ENCODE results near the gene CFAP54. TPM values are rescaled to one million over a fixed set of nuclear protein-coding genes. Genes with fewer than 3 reads are reported as not detected.
"Not testable (repeated sequence)": the region's sequence is repeated elsewhere in the genome, so short reads cannot be mapped to it uniquely, and the experiment has no call there.

CFAP54 gene
- total and polyA plus RNA-seq, 2 donors (not counting 3 experiments of a cell fraction or from before 2014, with no cell fraction given) = 3.6 to 26.9 TPM

DNA sequence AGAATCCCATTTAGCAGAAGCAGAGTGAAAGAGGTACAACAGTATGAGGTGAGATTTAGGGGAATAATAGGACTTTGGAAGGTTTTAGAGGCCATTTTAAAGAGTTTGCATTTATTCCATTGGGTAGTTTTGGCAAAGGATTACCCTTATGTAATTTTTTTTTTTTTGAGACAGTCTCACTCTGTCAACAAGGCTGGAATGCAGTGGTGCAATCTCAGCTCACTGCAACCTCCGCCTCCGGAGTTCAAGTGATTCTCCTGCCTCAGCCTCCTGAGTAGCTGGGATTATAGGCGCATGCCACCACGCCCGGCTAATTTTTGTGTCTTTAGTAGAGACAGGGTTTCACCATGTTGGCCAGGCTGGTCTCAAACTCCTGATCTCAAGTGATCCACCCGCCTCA lies 4.8 kb downstream of the CFAP54 start:
- FAIRE-seq; H3K27ac ChIP-seq (ENCODE audit: insufficient read depth, low read depth, low read length); H3K9ac ChIP-seq (replicated peaks; ENCODE audit: extremely low read depth, insufficient read depth, low read length); dilution Hi-C loops (cut with MboI; ENCODE audit: extremely low pct_ligation_motif_present, low sequenced_read_pairs); H2AFZ ChIP-seq (ENCODE audit: low read depth, low read length); H3K4me2 ChIP-seq (ENCODE audit: insufficient read depth, low read length); BruUV-seq (replicated peaks); intact Hi-C loops (cut with micrococcal nuclease); DNase-seq (ENCODE audit: low read depth, low spot score); H3K9me3 ChIP-seq (replicated peaks; ENCODE audit: control insufficient read depth, insufficient read depth, low read length); H3K79me2 ChIP-seq (ENCODE audit: control insufficient read depth, insufficient read depth, low read length); H3K9me1 ChIP-seq (replicated peaks; ENCODE audit: control insufficient read depth, extremely low read depth, insufficient read depth, low read length); H4K20me1 ChIP-seq (replicated peaks; ENCODE audit: control insufficient read depth, extremely low read depth, insufficient read depth, low read length); H3K4me3 ChIP-seq (replicated peaks in 1 of 3; ENCODE audit: insufficient read depth in 1 of 3, low read depth in 1 of 3, low read length in 3 of 3); H3K36me3 ChIP-seq (ENCODE audit: control insufficient read depth in 2 of 2, extremely low read depth in 1 of 2, insufficient read depth in 2 of 2, low read length in 2 of 2); POLR2A ChIA-PET; H3K27me3 ChIP-seq (ENCODE audit: control insufficient read depth in 2 of 2, insufficient read depth in 2 of 2, low read length in 2 of 2): not testable (repeated sequence)
- peaks cover 16% of the 10 kb centered on the region for H3K4me1 ChIP-seq (ENCODE audit: control insufficient read depth, extremely low read depth, insufficient read depth, low read length)
- CTCF ChIA-PET = interaction anchor here (0.9 kb wide), 1 partner anchor 94 kb away, joined by 3 read pairs; the partner anchor contains the start of gene CDK17

DNA sequence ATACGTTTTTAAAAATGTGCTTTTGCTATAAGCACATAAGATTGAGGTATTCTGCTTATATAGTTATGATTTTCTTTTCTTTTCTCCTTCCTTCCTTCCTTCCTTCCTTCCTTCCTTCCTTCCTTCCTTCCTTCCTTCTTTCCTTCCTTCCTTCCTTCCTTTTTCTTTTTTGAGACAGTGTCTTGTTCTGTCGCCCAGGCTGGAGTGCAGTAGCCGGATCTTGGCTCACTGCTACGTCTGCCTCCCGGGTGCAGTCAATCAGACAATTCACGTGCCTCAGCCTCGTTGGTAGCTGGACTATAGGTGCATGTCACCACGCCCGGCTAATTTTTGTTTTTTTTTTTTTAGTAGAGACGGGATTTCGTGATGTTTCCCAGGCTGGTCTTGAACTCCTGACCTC lies 5.8 kb downstream of the CFAP54 start:
- no TSS peak for BruUV-seq (replicated peaks)
- POLR2A ChIA-PET = no interaction called here
- no peak overlapping the region for H3K27ac ChIP-seq (ENCODE audit: insufficient read depth, low read depth, low read length)
- H3K4me2 ChIP-seq (ENCODE audit: insufficient read depth, low read length) = no peak overlapping the region
- FAIRE-seq (no peak), DNase-seq (ENCODE audit: low read depth, low spot score) (no peak)
- no peaks in the 10 kb centered on the region for H3K9me1 ChIP-seq (replicated peaks; ENCODE audit: control insufficient read depth, extremely low read depth, insufficient read depth, low read length)
- intact Hi-C loops (cut with micrococcal nuclease) = no loop called here
- no peaks in the 10 kb centered on the region for H4K20me1 ChIP-seq (replicated peaks; ENCODE audit: control insufficient read depth, extremely low read depth, insufficient read depth, low read length)
- CTCF ChIA-PET = no interaction called here
- H2AFZ ChIP-seq (ENCODE audit: low read depth, low read length) = no peak overlapping the region
- peaks cover 20% of the 10 kb centered on the region for H3K4me1 ChIP-seq (ENCODE audit: control insufficient read depth, extremely low read depth, insufficient read depth, low read length)
- H3K36me3 ChIP-seq (ENCODE audit: control insufficient read depth in 2 of 2, extremely low read depth in 1 of 2, insufficient read depth in 2 of 2, low read length in 2 of 2) = no peaks in the 10 kb centered on the region
- H3K9ac ChIP-seq (replicated peaks; ENCODE audit: extremely low read depth, insufficient read depth, low read length) = no peak overlapping the region
- no peak overlapping the region for H3K4me3 ChIP-seq (replicated peaks in 1 of 3; ENCODE audit: insufficient read depth in 1 of 3, low read depth in 1 of 3, low read length in 3 of 3)
- no peaks in the 10 kb centered on the region for H3K27me3 ChIP-seq (ENCODE audit: control insufficient read depth in 2 of 2, insufficient read depth in 2 of 2, low read length in 2 of 2)
- TF ChIP-seq EZH2 (IDR thresholded peaks at IDR 0.05; ENCODE audit: borderline replicate concordance, low read depth, low read length, severe bottlenecking) = no peak
- no peak for TF ChIP-seq MYC (IDR thresholded peaks at IDR 0.05; ENCODE audit: low read depth, low read length)
- TF ChIP-seq, protein P1, sequence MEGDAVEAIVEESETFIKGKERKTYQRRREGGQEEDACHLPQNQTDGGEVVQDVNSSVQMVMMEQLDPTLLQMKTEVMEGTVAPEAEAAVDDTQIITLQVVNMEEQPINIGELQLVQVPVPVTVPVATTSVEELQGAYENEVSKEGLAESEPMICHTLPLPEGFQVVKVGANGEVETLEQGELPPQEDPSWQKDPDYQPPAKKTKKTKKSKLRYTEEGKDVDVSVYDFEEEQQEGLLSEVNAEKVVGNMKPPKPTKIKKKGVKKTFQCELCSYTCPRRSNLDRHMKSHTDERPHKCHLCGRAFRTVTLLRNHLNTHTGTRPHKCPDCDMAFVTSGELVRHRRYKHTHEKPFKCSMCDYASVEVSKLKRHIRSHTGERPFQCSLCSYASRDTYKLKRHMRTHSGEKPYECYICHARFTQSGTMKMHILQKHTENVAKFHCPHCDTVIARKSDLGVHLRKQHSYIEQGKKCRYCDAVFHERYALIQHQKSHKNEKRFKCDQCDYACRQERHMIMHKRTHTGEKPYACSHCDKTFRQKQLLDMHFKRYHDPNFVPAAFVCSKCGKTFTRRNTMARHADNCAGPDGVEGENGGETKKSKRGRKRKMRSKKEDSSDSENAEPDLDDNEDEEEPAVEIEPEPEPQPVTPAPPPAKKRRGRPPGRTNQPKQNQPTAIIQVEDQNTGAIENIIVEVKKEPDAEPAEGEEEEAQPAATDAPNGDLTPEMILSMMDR (IDR thresholded peaks at IDR 0.05; ENCODE audit: extremely low read depth in 1 of 2, insufficient read depth in 1 of 2, low read depth in 1 of 2, low read length in 2 of 2) = no peak
- TF ChIP-seq FOS (IDR thresholded peaks at IDR 0.05; ENCODE audit: borderline replicate concordance, insufficient read depth, low read length) = no peak
- TF ChIP-seq, protein P2, sequence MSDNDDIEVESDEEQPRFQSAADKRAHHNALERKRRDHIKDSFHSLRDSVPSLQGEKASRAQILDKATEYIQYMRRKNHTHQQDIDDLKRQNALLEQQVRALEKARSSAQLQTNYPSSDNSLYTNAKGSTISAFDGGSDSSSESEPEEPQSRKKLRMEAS (IDR thresholded peaks at IDR 0.05; ENCODE audit: insufficient read depth, insufficient read length) = no peak
- no peak for TF ChIP-seq GATA2 (IDR thresholded peaks at IDR 0.05; ENCODE audit: insufficient read depth, insufficient read length, low read depth, low read length)
- no peak for TF ChIP-seq POLR2AphosphoS5 (IDR thresholded peaks at IDR 0.05; ENCODE audit: insufficient read depth, low read depth, low read length)
- H3K79me2 ChIP-seq (ENCODE audit: control insufficient read depth, insufficient read depth, low read length) = peaks cover 11% of the 10 kb centered on the region
- dilution Hi-C loops (cut with MboI; ENCODE audit: extremely low pct_ligation_motif_present, low sequenced_read_pairs) = no loop called here
- H3K9me3 ChIP-seq (replicated peaks; ENCODE audit: control insufficient read depth, insufficient read depth, low read length) = no peaks in the 10 kb centered on the region

All from endothelial cell of umbilical vein (primary cell).